H1 (cell line): ENCODE results near the gene EXOC6. TPM values are rescaled to one million over a fixed set of nuclear protein-coding genes. Genes with fewer than 3 reads are reported as not detected.

ENCODE experiments used
- CTCF ChIA-PET: fragments of 300-600 bp; sonication (Branson Sonifier 250); formaldehyde crosslinking; loops from one replicate; lab custom pipeline; 2021; ENCODE audit not compliant: partially characterized antibody; lab: Charles Lee
- POLR2A ChIA-PET: fragments of 300-600 bp; sonication (Branson Sonifier 250); formaldehyde crosslinking; loops from one replicate; lab custom pipeline; 2021; ENCODE audit warnings: inconsistent platforms; ENCODE audit not compliant: partially characterized antibody; lab: Charles Lee
- DNase-seq, 2 experiments: peaks; one replicate each; pipeline versions ENCODE4 v3.0.0 to v3.0.0-alpha.2; 2010 to 2022; ENCODE audit warnings: low spot score in 2 of 2, low read depth in 1 of 2, mixed read lengths in 1 of 2
- FAIRE-seq: peaks from 2 replicates; lab custom pipeline; 2011; peaks lifted over from hg19 to GRCh38; lab: Jason Lieb, UNC
- H2AFZ ChIP-seq: 2 replicates; pipeline ENCODE4 v1.8.1; 2012; ENCODE audit warnings: low read length, inconsistent platforms
- H2AK5ac ChIP-seq: 2 replicates; pipeline ENCODE4 v1.6.1; 2013; ENCODE audit warnings: low read depth, low read length
- H2BK120ac ChIP-seq: replicated peaks from 2 replicates; pipeline ENCODE3; 2013; ENCODE audit warnings: low read depth, low read length, inconsistent platforms
- H2BK12ac ChIP-seq: 2 replicates; pipeline ENCODE4 v1.6.1; 2013; ENCODE audit warnings: low read depth, low read length
- H2BK15ac ChIP-seq: 2 replicates; pipeline ENCODE4 v1.6.1; 2013; ENCODE audit warnings: low read length
- H2BK20ac ChIP-seq: 2 replicates; pipeline ENCODE4 v1.6.1; 2013; ENCODE audit warnings: low read length
- H2BK5ac ChIP-seq: 2 replicates; pipeline ENCODE4 v1.6.1; 2013; ENCODE audit warnings: low read depth, low read length
- H3K14ac ChIP-seq: 2 replicates; pipeline ENCODE4 v1.6.1; 2013; ENCODE audit warnings: inconsistent platforms; ENCODE audit not compliant: insufficient read length
- H3K18ac ChIP-seq: 2 replicates; pipeline ENCODE4 v1.6.1; 2013; ENCODE audit warnings: low read length; ENCODE audit errors: extremely low read depth
- H3K23ac ChIP-seq: 2 replicates; pipeline ENCODE4 v1.6.1; 2013; ENCODE audit warnings: inconsistent platforms; ENCODE audit not compliant: insufficient read length
- H3K23me2 ChIP-seq: 2 replicates; pipeline ENCODE4 v1.6.1; 2013; ENCODE audit warnings: low read depth, low read length
- H3K27ac ChIP-seq: 2 replicates; pipeline ENCODE4 v1.6.1; 2011; ENCODE audit warnings: low read depth, low read length, inconsistent platforms
- H3K27me3 ChIP-seq, 4 experiments: replicated peaks in 1 of 4; 1 replicate in 1 of 4; 2 replicates in 3 of 4; pipeline versions ENCODE4 v1.6.1 to v1.8.1; 2011 to 2013; ENCODE audit warnings: low read length in 3 of 4, mild to moderate bottlenecking in 3 of 4, inconsistent platforms in 2 of 4, mixed read lengths in 2 of 4, moderate library complexity in 1 of 4; ENCODE audit not compliant: control insufficient read depth in 3 of 4, insufficient read depth in 3 of 4; ENCODE audit errors: extremely low read depth in 1 of 4
- H3K36me3 ChIP-seq, 4 experiments: 2 replicates each; pipeline versions ENCODE4 v1.6.1 to v1.8.1; 2011 to 2013; ENCODE audit warnings: mild to moderate bottlenecking in 4 of 4, low read length in 3 of 4, moderate library complexity in 2 of 4, control low read depth in 1 of 4, inconsistent platforms in 1 of 4; ENCODE audit not compliant: insufficient read depth in 4 of 4, control insufficient read depth in 2 of 4
- H3K4ac ChIP-seq: replicated peaks from 2 replicates; pipeline ENCODE3; 2013; ENCODE audit warnings: low read length, low read depth, mixed read lengths, inconsistent platforms; ENCODE audit not compliant: insufficient read length
- H3K4me1 ChIP-seq, 4 experiments: replicated peaks in 1 of 4; 1 replicate in 1 of 4; 2 replicates in 3 of 4; pipeline versions ENCODE4 v1.6.1 to v1.8.1; 2011 to 2013; ENCODE audit warnings: low read length in 3 of 4, inconsistent platforms in 2 of 4, mixed read lengths in 1 of 4; ENCODE audit not compliant: insufficient read depth in 4 of 4, control insufficient read depth in 3 of 4
- H3K4me2 ChIP-seq, 2 experiments: 2 replicates each; pipeline versions ENCODE4 v1.6.1 to v1.8.1; 2011 to 2013; ENCODE audit warnings: low read depth in 2 of 2, low read length in 2 of 2, control low read depth in 1 of 2, inconsistent platforms in 1 of 2, mild to moderate bottlenecking in 1 of 2; ENCODE audit not compliant: insufficient read depth in 1 of 2
- H3K4me3 ChIP-seq, 4 experiments: fragments of 200-600, 300-600 bp in 1 of 4; sonication (generic), shearing (Covaris generic), sonication (Bioruptor Twin) in 1 of 4; 2 replicates each; pipeline versions ENCODE4 v1.5.1 to v1.8.1; 2011 to 2016; ENCODE audit warnings: low read length in 4 of 4, low read depth in 3 of 4, control low read depth in 2 of 4, inconsistent platforms in 2 of 4, mild to moderate bottlenecking in 2 of 4, mixed read lengths in 1 of 4, moderate library complexity in 1 of 4; ENCODE audit not compliant: insufficient read depth in 2 of 4; ENCODE audit errors: extremely low read depth in 1 of 4
- H3K56ac ChIP-seq: replicated peaks from 2 replicates; pipeline ENCODE3; 2013; ENCODE audit warnings: low read depth, mild to moderate bottlenecking, mixed read lengths, low read length, inconsistent platforms; ENCODE audit not compliant: insufficient read length
- H3K79me1 ChIP-seq: 2 replicates; pipeline ENCODE4 v1.6.1; 2013; ENCODE audit warnings: low read depth, low read length, control low read depth
- H3K79me2 ChIP-seq, 2 experiments: 2 replicates each; pipeline versions ENCODE4 v1.6.1 to v1.8.1; 2012 to 2013; ENCODE audit warnings: low read length in 2 of 2, mild to moderate bottlenecking in 2 of 2, inconsistent platforms in 1 of 2; ENCODE audit not compliant: insufficient read depth in 2 of 2, control insufficient read depth in 1 of 2
- H3K9ac ChIP-seq, 4 experiments: replicated peaks in 1 of 4; 1 replicate in 1 of 4; 2 replicates in 3 of 4; pipeline versions ENCODE4 v1.6.1 to v1.8.1; 2011 to 2013; ENCODE audit warnings: low read depth in 3 of 4, low read length in 3 of 4, control low read depth in 2 of 4, mild to moderate bottlenecking in 2 of 4, moderate library complexity in 2 of 4, inconsistent platforms in 1 of 4; ENCODE audit errors: extremely low read depth in 1 of 4
- H3K9me3 ChIP-seq, 2 experiments: 2 replicates each; pipeline versions ENCODE4 v1.6.1 to v1.8.1; 2012 to 2013; ENCODE audit warnings: mild to moderate bottlenecking in 2 of 2, moderate library complexity in 2 of 2, control low read depth in 1 of 2, inconsistent platforms in 1 of 2, low read depth in 1 of 2, low read length in 1 of 2, mixed read lengths in 1 of 2; ENCODE audit not compliant: insufficient read depth in 2 of 2
- H4K20me1 ChIP-seq, 2 experiments: replicated peaks in 1 of 2; 2 replicates each; pipeline versions ENCODE3 to v1.8.1; 2011 to 2013; ENCODE audit warnings: inconsistent platforms in 2 of 2, low read length in 2 of 2, mild to moderate bottlenecking in 1 of 2; ENCODE audit not compliant: insufficient read depth in 2 of 2, control insufficient read depth in 1 of 2
- H4K5ac ChIP-seq: 2 replicates; pipeline ENCODE4 v1.6.1; 2013; ENCODE audit warnings: low read length, low read depth, mixed read lengths, inconsistent platforms; ENCODE audit not compliant: insufficient read length
- H4K8ac ChIP-seq: 2 replicates; pipeline ENCODE4 v1.8.0; 2013; ENCODE audit warnings: mild to moderate bottlenecking, moderate library complexity, low read length, inconsistent platforms; ENCODE audit not compliant: insufficient read depth; ENCODE audit errors: extremely low read depth
- H4K91ac ChIP-seq: replicated peaks from 2 replicates; pipeline ENCODE3; 2013; ENCODE audit warnings: low read length, mixed read lengths, inconsistent platforms; ENCODE audit not compliant: insufficient read length
- CBX8 ChIP-seq: fragments of 300-800, 300-1000 bp; sonication (generic); IDR thresholded peaks from 2 replicates; pipeline ENCODE4 v1.7.1; 2016; ENCODE audit warnings: low read depth, low read length, borderline replicate concordance
- FOSL1 ChIP-seq: IDR thresholded peaks from 2 replicates; pipeline ENCODE4 v1.6.1; 2011; ENCODE audit warnings: mild to moderate bottlenecking, low read depth, low read length, moderate library complexity; ENCODE audit not compliant: insufficient read depth
- GABPA ChIP-seq: IDR thresholded peaks from 2 replicates; pipeline ENCODE4 v1.6.1; 2011; ENCODE audit warnings: mild to moderate bottlenecking, low read length, moderate library complexity, borderline replicate concordance; ENCODE audit not compliant: insufficient read depth
- KDM1A ChIP-seq: fragments of 200-600, 300-600 bp; sonication (generic); IDR thresholded peaks from 2 replicates; pipeline ENCODE4 v1.7.1; 2016; ENCODE audit warnings: mild to moderate bottlenecking, low read length, borderline replicate concordance
- KDM4A ChIP-seq: IDR thresholded peaks from one replicate; pipeline ENCODE4 v1.7.1; 2012; ENCODE audit warnings: low read depth, mild to moderate bottlenecking, moderate library complexity, low read length, inconsistent platforms; ENCODE audit not compliant: severe bottlenecking
- KDM5A ChIP-seq: fragments of 200-600 bp; IDR thresholded peaks from 2 replicates; pipeline ENCODE4 v1.7.1; 2012; ENCODE audit warnings: mild to moderate bottlenecking, low read length, inconsistent platforms, mixed read lengths
- MAFK ChIP-seq: IDR thresholded peaks from 2 replicates; pipeline ENCODE4 v1.6.1; 2012; ENCODE audit warnings: low read depth, mild to moderate bottlenecking, improper control_type of control experiment, low read length
- POLR2A ChIP-seq, 2 experiments: IDR thresholded peaks; 1 replicate in 1 of 2; 2 replicates in 1 of 2; pipeline ENCODE4 v1.6.1; 2011; ENCODE audit warnings: low read depth in 2 of 2, low read length in 2 of 2, mild to moderate bottlenecking in 2 of 2; ENCODE audit errors: control extremely low read depth in 1 of 2
- POU5F1 ChIP-seq: IDR thresholded peaks from 2 replicates; pipeline ENCODE4 v1.6.1; 2011; ENCODE audit warnings: low read depth, mild to moderate bottlenecking, low read length, moderate library complexity
- RFX5 ChIP-seq: IDR thresholded peaks from 2 replicates; pipeline ENCODE4 v1.6.1; 2011; ENCODE audit warnings: low read depth, low read length, improper control_type of control experiment, borderline replicate concordance
- RNF2 ChIP-seq: fragments of 200-900, 300-1000 bp; sonication (generic); IDR thresholded peaks from 2 replicates; pipeline ENCODE4 v1.7.1; 2016; ENCODE audit warnings: borderline replicate concordance, low read depth, mild to moderate bottlenecking, antibody characterized with exemption, low read length; ENCODE audit not compliant: poor library complexity, severe bottlenecking; ENCODE audit errors: missing control alignments
- SP2 ChIP-seq: IDR thresholded peaks from 2 replicates; pipeline ENCODE4 v1.6.1; 2012; ENCODE audit warnings: mild to moderate bottlenecking, low read length, inconsistent platforms
- SP4 ChIP-seq: IDR thresholded peaks from 2 replicates; pipeline ENCODE4 v1.6.1; 2012; ENCODE audit warnings: low read length, inconsistent platforms
- TAF7 ChIP-seq: optimal IDR thresholded peaks from 2 replicates; pipeline ENCODE3; 2011; ENCODE audit warnings: low read depth, mild to moderate bottlenecking, inconsistent platforms, low read length, moderate library complexity, borderline replicate concordance
- TBP ChIP-seq: IDR thresholded peaks from 2 replicates; pipeline ENCODE4 v1.6.1; 2011; ENCODE audit warnings: low read depth, low read length, improper control_type of control experiment
- WGBS, 2 experiments: shearing (Covaris generic) in 1 of 2; methylation state at CpG; one replicate each; pipeline versions ENCODE4 v1.1.6 to v1.1.7; 2013 to 2015; ENCODE audit warnings: low lambda C conversion rate in 2 of 2, mixed read lengths in 2 of 2, inconsistent platforms in 1 of 2, low coverage in 1 of 2, missing lambda C conversion rate in 1 of 2; ENCODE audit not compliant: insufficient replicate concordance in 2 of 2, insufficient coverage in 1 of 2, insufficient read length in 1 of 2; ENCODE audit errors: extremely low coverage in 1 of 2, missing lambda C conversion rate in 1 of 2; 5-methylcytosine and 5-hydroxymethylcytosine counted together
- polyA plus RNA-seq, 7 experiments: library from polyadenylated mRNA; depleted of rRNA in 3 of 7; stranded (reverse) in 5 of 7; unstranded in 2 of 7; fragments of >200 nt in 5 of 7; fragments of 200-250 nt in 2 of 7; gene quantifications; 1 replicate in 5 of 7; 2 replicates in 1 of 7; 4 replicates in 1 of 7; pipeline versions ENCODE4 v1.2.1 to v1.2.3, GENCODE V29; 2011 to 2013; ENCODE audit warnings: missing spikeins in 2 of 7, mixed read lengths in 2 of 7
- total RNA-seq: library from RNA; stranded (reverse); fragmentation: NEBNext Ultra II Directional; extraction: Animal tissue kit (Norgen Biotek cat#: 25700); gene quantifications from 2 replicates; pipeline ENCODE4 v1.2.1, GENCODE V29; 2021

The EXOC6 gene
- total and polyA plus RNA-seq, 2 of the 8 experiments (the other 6 are each of a cell fraction or from before 2014, with no cell fraction given) = 1.7 to 4.5 TPM

GRCh38 chr10:93015722-93016121, 167.4 kb downstream of the EXOC6 start:
- TF ChIP-seq SP2 = no peak
- TF ChIP-seq KDM5A = no peak
- TF ChIP-seq FOSL1 = no peak
- TF ChIP-seq CBX8 = no peak
- no peak for TF ChIP-seq POU5F1
- TF ChIP-seq SP4 = no peak
- no peak for TF ChIP-seq RNF2
- TF ChIP-seq TBP = no peak
- TF ChIP-seq KDM1A = no peak
- no peak for TF ChIP-seq KDM4A
- TF ChIP-seq TAF7 = no peak
- TF ChIP-seq GABPA = no peak
- no peak for TF ChIP-seq MAFK
- TF ChIP-seq RFX5 = no peak
- TF ChIP-seq POLR2A (IDR thresholded peaks at IDR 0.05; ENCODE audit: control extremely low read depth in 1 of 2, low read depth in 2 of 2, low read length in 2 of 2) = no peak
- FAIRE-seq = no peak
- no peaks in the 10 kb centered on the region for H4K20me1 ChIP-seq
- no peaks in the 10 kb centered on the region for H3K4me1 ChIP-seq
- H3K4me2 ChIP-seq = no peak overlapping the region
- no peaks in the 10 kb centered on the region for H3K79me2 ChIP-seq
- no peak overlapping the region for H3K4me3 ChIP-seq
- no peak overlapping the region for H4K5ac ChIP-seq
- no peak overlapping the region for H4K91ac ChIP-seq
- H3K9ac ChIP-seq = no peak overlapping the region
- H3K36me3 ChIP-seq = no peaks in the 10 kb centered on the region
- no peak overlapping the region for H2BK20ac ChIP-seq
- no peak overlapping the region for H2BK15ac ChIP-seq
- H3K9me3 ChIP-seq = no peaks in the 10 kb centered on the region
- no peak overlapping the region for H3K23ac ChIP-seq
- POLR2A ChIA-PET = interaction anchor here (0.6 to 0.7 kb wide), 2 partner anchors 360 to 614 kb away, joined by 3 to 4 read pairs; no protein-coding TSS in a partner anchor
- H2BK12ac ChIP-seq = no peak overlapping the region
- H3K27ac ChIP-seq = no peak overlapping the region
- H3K18ac ChIP-seq = no peak overlapping the region
- no peaks in the 10 kb centered on the region for H3K79me1 ChIP-seq
- no peak overlapping the region for H3K56ac ChIP-seq
- no peak overlapping the region for H2BK120ac ChIP-seq
- H3K27me3 ChIP-seq = no peaks in the 10 kb centered on the region
- no peak overlapping the region for H4K8ac ChIP-seq
- H2AK5ac ChIP-seq = no peak overlapping the region
- CTCF ChIA-PET = interaction anchor here (0.6 to 1.2 kb wide), 3 partner anchors 9 to 201 kb away, joined by 3 read pairs; no protein-coding TSS in a partner anchor
- H3K4ac ChIP-seq = no peak overlapping the region
- H2BK5ac ChIP-seq = no peak overlapping the region
- H2AFZ ChIP-seq = no peak overlapping the region
- WGBS, 2 experiments = 90% methylated on average over 3 of the region's 3 CpGs; no CpG with 5 or more reads in 1 of the 2 experiments
- H3K23me2 ChIP-seq = no peaks in the 10 kb centered on the region
- no peak for DNase-seq
- H3K14ac ChIP-seq = no peak overlapping the region
